Measurements from ENCODE around the gene DOK3.

Gene DOK3

GRCh38 chr5:177511796-177512675, 2.4 kb upstream of the DOK3 start:
- DNase-seq: no peak

- DNase-seq: no peak
These were observed 1.6 kb upstream of the DOK3 start for GRCh38 chr5:177511181-177511580.

GRCh38 chr5:177510567-177511053, 984 bp upstream of the DOK3 start:
- no peak for DNase-seq

- DNase-seq: no peak
These were observed 453 bp upstream of the DOK3 start for GRCh38 chr5:177509991-177510566.

GRCh38 chr5:177508837-177509236, 789 bp downstream of the DOK3 start:
- no peak for DNase-seq

GRCh38 chr5:177508221-177508611, 1.4 kb downstream of the DOK3 start:
- no peak for DNase-seq

GRCh38 chr5:177507596-177508220, 1.9 kb downstream of the DOK3 start:
- no peak for DNase-seq

- DNase-seq: no peak
These were observed 2.5 kb downstream of the DOK3 start for GRCh38 chr5:177507165-177507564.

GRCh38 chr5:177505075-177505474, 4.6 kb downstream of the DOK3 start:
- DNase-seq: no peak

GRCh38 chr5:177504086-177505056, 5.3 kb downstream of the DOK3 start:
- DNase-seq: no peak

- DNase-seq: no peak
These were observed 6.1 kb downstream of the DOK3 start for GRCh38 chr5:177503351-177504085.

- DNase-seq: no peak
These were observed 6.7 kb downstream of the DOK3 start for GRCh38 chr5:177502886-177503285.

GRCh38 chr5:177501874-177502678, 7.5 kb downstream of the DOK3 start:
- DNase-seq: no peak

- DNase-seq: peak; percentile 88
These were observed 8.7 kb downstream of the DOK3 start for GRCh38 chr5:177500685-177501522.

- DNase-seq: no peak
These were observed 9.8 kb downstream of the DOK3 start for GRCh38 chr5:177499842-177500241.

GRCh38 chr5:177498013-177498787, 11.4 kb downstream of the DOK3 start:
- no peak for DNase-seq

GRCh38 chr5:177497292-177498012, 12.2 kb downstream of the DOK3 start, which contains the start of gene PDLIM7:
Gene PDLIM7 (minus strand): TSS chr5:177497604. CDS start chr5:177496512, 1,092 bp downstream.
- DNase-seq: peak; percentile 99

GRCh38 chr5:177496727-177497291, 12.8 kb downstream of the DOK3 start:
- peak; percentile 99 for DNase-seq

Measured in fibroblast of skin of scalp (primary cell).